ENCODE data around the gene SAP30BP. TPM values are rescaled to one million over a fixed set of nuclear protein-coding genes. Genes with fewer than 3 reads are reported as not detected.

SAP30BP gene
- total and polyA plus RNA-seq, 2 of the 8 experiments (the other 6 are each of a cell fraction or from before 2014, with no cell fraction given): 63.3 to 79.9 TPM

DNA sequence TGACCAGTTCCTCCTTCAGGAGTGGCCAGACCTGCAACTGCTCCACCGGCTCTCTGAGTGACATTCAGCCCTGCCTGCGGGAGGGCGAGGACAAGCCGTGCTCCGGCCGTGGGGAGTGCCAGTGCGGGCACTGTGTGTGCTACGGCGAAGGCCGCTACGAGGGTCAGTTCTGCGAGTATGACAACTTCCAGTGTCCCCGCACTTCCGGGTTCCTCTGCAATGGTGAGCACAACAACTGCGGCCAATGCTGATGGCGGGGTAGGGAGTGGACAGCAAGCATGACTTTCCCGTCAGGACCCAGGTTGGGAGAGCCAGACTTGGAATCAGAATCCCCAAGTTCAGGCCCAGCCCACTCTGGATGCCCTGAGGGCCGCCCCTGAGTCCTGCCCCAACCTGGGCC lies 66.3 kb downstream of the SAP30BP start (continued):
- TF ChIP-seq GABPA (IDR thresholded peaks at IDR 0.05; ENCODE audit: borderline replicate concordance, insufficient read depth, low read length): no peak
- no peak for TF ChIP-seq EP300 (IDR thresholded peaks at IDR 0.05; ENCODE audit: borderline replicate concordance in 1 of 2, low read depth in 2 of 2, low read length in 2 of 2)

All from H1 (cell line).